ENCODE results near the gene ASB10.
A peak's percentile ranks its signal among the peaks of the same experiment; 100 is the strongest.

ASB10 gene
- 0 reads per million in 2 donors for total RNA-seq

GRCh38 chr7:151186640-151187408 lies at the start of gene ASB10:
Gene ASB10 (minus strand): TSS chr7:151187250. CDS start chr7:151187130, 120 bp downstream.
- DNase-seq, result no peak

- no peak for DNase-seq
Measured at GRCh38 chr7:151236406-151236805, 49.4 kb upstream of the ASB10 start.

- DNase-seq, result no peak
Measured at GRCh38 chr7:151235091-151235787, 48.2 kb upstream of the ASB10 start.

GRCh38 chr7:151233804-151234203 lies 46.8 kb upstream of the ASB10 start:
- DNase-seq, result no peak

- peak in 4 of 5 experiments; percentile 55 to 83 (median 68) for DNase-seq
Measured at GRCh38 chr7:151232917-151233701, 46.1 kb upstream of the ASB10 start.

GRCh38 chr7:151232091-151232916 lies 45.3 kb upstream of the ASB10 start, which contains the start of gene CHPF2:
Gene CHPF2 (plus strand): TSS chr7:151232483. CDS start chr7:151234012, 1,529 bp downstream.
- DNase-seq, result peak; percentile 74 to 94 (median 85)

GRCh38 chr7:151231080-151231479 lies 44.0 kb upstream of the ASB10 start:
- no peak for DNase-seq

- DNase-seq, result no peak
Measured at GRCh38 chr7:151229249-151229648, 42.2 kb upstream of the ASB10 start.

GRCh38 chr7:151228024-151228866 lies 41.2 kb upstream of the ASB10 start:
- no peak for DNase-seq

GRCh38 chr7:151226875-151227782 lies 40.1 kb upstream of the ASB10 start, which contains the start of gene ABCF2:
Gene ABCF2 (minus strand): TSS chr7:151227205. CDS start chr7:151226458, 747 bp downstream.
- peak; percentile 91 to 99 (median 97) for DNase-seq

GRCh38 chr7:151226560-151226874 lies 39.5 kb upstream of the ASB10 start:
- no peak for DNase-seq

- no peak for DNase-seq
Measured at GRCh38 chr7:151225948-151226510, 39.0 kb upstream of the ASB10 start.

GRCh38 chr7:151223728-151224127 lies 36.7 kb upstream of the ASB10 start:
- DNase-seq, result no peak

GRCh38 chr7:151218170-151218569 lies 31.1 kb upstream of the ASB10 start:
- no peak for DNase-seq

- DNase-seq, result no peak
Measured at GRCh38 chr7:151215396-151215795, 28.3 kb upstream of the ASB10 start.

- no peak for DNase-seq
Measured at GRCh38 chr7:151213826-151214225, 26.8 kb upstream of the ASB10 start.

- no peak for DNase-seq
Measured at GRCh38 chr7:151212626-151213025, 25.6 kb upstream of the ASB10 start.

GRCh38 chr7:151211155-151211772 lies 24.2 kb upstream of the ASB10 start:
- no peak for DNase-seq
